ENCODE measurements around the gene FADD.

- TF ChIP-seq CTCF (IDR thresholded peaks at IDR 0.05): no peak
- no peak for TF ChIP-seq POLR2AphosphoS5 (IDR thresholded peaks at IDR 0.05)
- TF ChIP-seq POLR2A (IDR thresholded peaks at IDR 0.05): no peak
These were observed 15.3 kb upstream of the FADD start for GRCh38 chr11:70187771-70188170.

Data from prostate gland (tissue), 2 donors.